Effector CD4-positive, alpha-beta T cell (primary cell): ENCODE results near the gene DBNL.

Source experiments
- DNase-seq: peaks from one replicate; pipeline ENCODE4 v3.0.0-alpha.2; 2020

The DBNL gene

GRCh38 chr7:44078521-44078920 is 34.0 kb downstream of the DBNL start:
- no peak for DNase-seq

DNA sequence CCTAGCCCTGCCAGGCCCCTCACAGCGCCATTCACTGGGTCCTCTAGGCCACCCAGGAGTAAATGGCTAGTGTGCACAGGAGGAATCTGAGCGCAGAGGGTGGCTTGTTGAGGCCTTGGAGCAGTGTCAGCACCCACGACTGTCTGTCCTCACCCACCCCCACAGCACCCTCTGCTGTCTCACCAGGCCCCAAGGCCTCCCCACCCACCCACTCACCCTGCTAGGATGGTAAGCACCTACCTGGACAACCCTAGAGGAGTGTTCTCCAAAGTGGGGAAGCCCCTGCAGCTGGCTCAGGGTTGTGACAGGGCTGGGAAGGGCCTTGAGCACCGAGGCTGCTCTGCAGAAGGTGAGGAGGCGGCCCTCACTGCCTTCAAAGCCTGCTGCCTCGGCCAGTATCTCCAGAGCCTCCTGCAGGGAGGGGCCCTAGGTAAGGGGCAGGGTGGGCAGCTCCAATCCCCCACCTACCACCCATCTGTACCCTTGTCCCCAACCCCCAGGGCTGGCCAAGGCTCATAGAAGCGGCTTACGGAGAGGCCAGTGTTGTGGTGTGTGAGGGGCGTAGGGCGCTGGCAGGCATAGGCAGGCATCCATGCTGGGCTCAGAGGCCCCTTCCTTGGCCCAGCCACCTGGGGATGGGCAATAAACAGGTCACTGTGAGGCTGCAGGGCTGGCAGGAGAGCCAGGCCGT is 35.0 kb downstream of the DBNL start:
- no peak for DNase-seq

GRCh38 chr7:44080118-44080517 is 35.6 kb downstream of the DBNL start:
- DNase-seq, result no peak

DNA sequence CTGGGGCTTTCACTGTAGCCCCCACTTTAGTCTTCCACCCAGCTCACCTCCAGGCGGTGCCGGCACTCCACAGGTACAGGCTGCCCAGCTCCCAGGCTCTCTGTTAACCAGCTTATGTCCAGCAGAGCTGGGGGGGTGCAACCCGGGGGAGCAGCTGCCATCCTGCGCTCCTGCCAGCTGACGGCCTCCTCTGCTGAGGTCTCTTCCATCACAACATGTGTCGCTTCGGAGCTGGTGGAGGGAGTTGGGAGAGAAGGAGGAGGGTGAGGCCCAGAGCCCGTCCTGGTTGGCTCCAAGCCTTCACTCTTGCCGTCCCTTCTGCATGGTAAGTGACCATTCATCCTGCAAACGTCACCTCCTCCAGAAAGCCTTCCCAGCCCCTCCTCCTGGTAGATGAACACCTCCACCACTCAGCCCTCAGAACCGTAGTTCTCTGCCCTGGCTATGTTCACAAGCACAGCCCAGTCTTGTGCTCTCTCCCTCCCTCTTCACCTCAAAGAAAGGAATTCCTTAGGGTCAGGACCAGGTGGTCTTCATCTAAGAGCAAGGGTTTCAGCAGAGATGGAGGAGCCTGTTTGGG is 36.3 kb downstream of the DBNL start:
- DNase-seq, result no peak

GRCh38 chr7:44081266-44081748 is 36.8 kb downstream of the DBNL start:
- DNase-seq, result no peak

DNA sequence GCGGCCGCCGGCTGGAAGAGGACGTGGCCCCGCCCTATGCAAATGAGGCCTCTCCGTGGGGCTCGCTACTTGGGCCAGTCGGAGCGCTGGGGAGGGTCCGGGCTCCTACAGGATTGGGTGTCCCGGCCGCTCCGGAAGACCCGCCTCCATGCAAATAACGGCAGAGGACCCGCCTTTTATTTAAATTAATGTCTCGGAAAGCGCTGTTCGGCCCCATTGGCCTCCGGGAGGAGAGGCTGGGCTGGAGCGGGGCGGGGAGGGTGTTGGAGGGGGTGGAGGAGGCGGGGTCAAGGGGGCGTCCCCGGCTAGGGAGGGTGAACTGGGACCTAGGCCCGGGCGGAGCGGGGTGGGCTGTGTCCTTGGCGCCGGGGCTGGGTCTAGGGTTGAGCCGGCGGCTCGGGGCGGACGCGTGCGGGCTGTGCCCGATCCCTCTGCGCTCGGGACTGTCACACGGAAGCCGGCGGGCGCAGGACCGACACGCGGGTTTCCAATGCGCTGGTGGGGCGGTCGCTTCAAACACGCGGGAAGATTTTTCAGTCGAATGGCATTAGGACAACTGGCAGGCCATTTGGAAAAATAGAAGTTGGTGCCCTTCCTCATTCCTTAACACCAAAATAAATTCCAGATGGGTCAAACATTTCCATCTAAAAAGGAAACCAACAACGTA is 38.2 kb downstream of the DBNL start:
- peak; percentile 97 for DNase-seq

- no peak for DNase-seq
These were observed 39.3 kb downstream of the DBNL start for GRCh38 chr7:44083796-44084195.

GRCh38 chr7:44084701-44085100 is 40.2 kb downstream of the DBNL start:
- DNase-seq, result no peak

GRCh38 chr7:44085546-44085945 is 41.0 kb downstream of the DBNL start:
- no peak for DNase-seq

DNA sequence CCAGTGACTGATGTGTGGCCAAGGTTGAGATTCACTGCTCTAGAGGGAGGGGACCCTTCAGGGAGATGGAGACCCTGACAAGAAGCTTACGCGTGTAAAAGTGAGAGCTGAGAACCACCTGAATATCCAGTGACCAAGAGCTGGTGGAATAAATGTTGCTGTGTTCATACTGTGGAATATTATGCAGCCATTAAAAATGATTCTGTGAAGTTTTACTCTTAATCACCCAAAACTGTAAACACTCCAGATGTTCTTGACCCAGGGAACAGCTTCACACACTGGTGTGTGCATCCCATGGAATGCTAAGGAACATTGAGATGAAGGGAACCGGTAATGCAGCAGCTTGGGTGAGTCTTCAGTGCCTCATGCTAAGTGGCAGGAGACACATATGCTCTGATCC is 42.1 kb downstream of the DBNL start:
- DNase-seq, result no peak

GRCh38 chr7:44087911-44088838 is 43.7 kb downstream of the DBNL start:
- no peak for DNase-seq

GRCh38 chr7:44093102-44093641 is 48.7 kb downstream of the DBNL start:
- no peak for DNase-seq

DNA sequence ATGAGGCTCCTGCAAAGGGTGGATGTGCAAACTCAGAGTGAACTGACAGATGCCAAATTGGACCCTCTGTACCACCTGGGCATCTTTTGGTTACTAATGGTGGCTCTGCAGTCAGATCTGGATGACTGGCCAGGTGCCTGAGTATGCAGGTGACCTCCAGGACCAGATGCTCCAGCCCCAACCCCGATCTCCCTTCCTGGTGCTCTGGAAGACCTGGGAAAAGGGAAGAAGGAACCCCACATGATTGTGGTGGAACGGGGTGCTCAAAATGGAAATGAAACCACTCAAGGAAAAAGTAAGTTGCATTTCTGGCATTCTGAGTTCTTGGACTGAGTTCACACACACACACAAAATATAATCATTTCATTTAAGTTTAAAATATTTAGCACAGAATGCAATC is 49.9 kb downstream of the DBNL start:
- DNase-seq, result no peak

DNA sequence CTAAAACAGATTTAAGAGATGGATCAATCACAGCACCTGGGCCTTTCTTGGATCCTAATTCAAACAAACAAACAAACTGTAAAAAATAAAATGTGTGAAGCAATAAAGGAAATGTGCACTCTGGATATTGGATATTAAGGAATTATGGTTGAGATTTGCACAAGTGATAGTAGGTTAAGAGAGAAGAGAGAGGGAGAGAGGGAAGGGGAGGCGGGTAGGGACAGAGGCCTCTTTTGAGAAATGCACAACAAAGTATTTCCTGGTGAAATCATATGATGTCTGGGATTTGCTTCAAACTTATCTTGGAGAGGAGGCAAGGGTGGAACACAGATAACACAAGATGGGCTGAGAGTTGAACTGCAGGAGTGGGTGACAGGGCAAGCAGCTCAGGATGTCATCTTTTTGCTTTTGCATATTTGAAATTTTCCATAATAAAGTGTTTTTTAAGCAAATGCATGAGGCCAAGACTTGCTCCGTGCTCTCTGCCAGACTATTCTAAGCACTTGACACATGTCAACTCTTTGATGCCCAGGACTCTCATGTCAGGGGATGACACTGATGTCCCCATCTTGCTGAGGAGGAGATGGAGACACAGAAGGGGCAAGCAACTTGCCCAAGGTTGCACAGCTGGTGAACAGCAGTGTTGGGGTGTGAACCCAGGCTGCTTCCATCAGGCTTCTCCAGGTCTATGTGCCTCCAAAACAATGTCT is 50.5 kb downstream of the DBNL start:
- DNase-seq, result no peak

- no peak for DNase-seq
These were observed 51.3 kb downstream of the DBNL start for GRCh38 chr7:44095781-44096180.

- DNase-seq, result no peak
These were observed 51.9 kb downstream of the DBNL start for GRCh38 chr7:44096326-44096881.

GRCh38 chr7:44097064-44097932 is 52.8 kb downstream of the DBNL start:
- DNase-seq, result no peak

- no peak for DNase-seq
These were observed 53.9 kb downstream of the DBNL start for GRCh38 chr7:44098092-44099068.

DNA sequence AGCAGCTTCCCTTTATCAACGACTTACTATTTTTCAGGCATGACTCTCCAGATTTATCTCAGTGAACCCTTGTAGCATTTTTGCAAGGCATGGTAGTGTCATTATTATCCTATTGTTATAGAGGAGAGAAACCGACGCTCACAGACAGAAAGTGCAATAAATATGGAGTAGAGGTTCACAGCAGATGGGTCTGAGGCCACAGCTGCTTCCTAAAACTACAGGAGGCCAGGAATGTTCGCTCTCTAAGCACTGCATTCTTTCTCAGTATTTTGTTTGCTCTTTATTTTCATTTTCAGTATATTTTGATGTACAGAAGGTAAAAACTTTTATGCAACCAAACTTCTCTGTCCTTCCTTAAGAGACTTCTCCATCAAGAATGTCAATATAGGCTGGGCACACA is 55.2 kb downstream of the DBNL start:
- DNase-seq, result no peak
